NOMO-1 treated with DMSO at 0.1 percent for 48 hours (cell line): ENCODE measurements around the gene MTCH1.

Source experiments
- DNase-seq: peaks from one replicate; lab custom pipeline; 2025; ENCODE audit not compliant: unreplicated experiment; lab: John Stamatoyannopoulos, UW

Gene MTCH1

GRCh38 chr6:37018198-37019064, 32.4 kb upstream of the MTCH1 start:
- DNase-seq, result peak; percentile 91

GRCh38 chr6:37017606-37018197, 31.7 kb upstream of the MTCH1 start:
- DNase-seq, result no peak

GRCh38 chr6:37016995-37017394, 31.0 kb upstream of the MTCH1 start:
- no peak for DNase-seq

- no peak for DNase-seq
These were observed 29.5 kb upstream of the MTCH1 start for GRCh38 chr6:37015532-37015931.

- DNase-seq, result no peak
These were observed 28.7 kb upstream of the MTCH1 start for GRCh38 chr6:37014667-37015066.

GRCh38 chr6:37013516-37014491, 27.8 kb upstream of the MTCH1 start:
- no peak for DNase-seq

- no peak for DNase-seq
These were observed 25.8 kb upstream of the MTCH1 start for GRCh38 chr6:37011656-37012378.

GRCh38 chr6:37010402-37010892, 24.5 kb upstream of the MTCH1 start:
- no peak for DNase-seq

GRCh38 chr6:37008484-37009465, 22.8 kb upstream of the MTCH1 start:
- DNase-seq, result peak; percentile 23

GRCh38 chr6:37007340-37008043, 21.5 kb upstream of the MTCH1 start:
- peak; percentile 92 for DNase-seq

- DNase-seq, result no peak
These were observed 20.9 kb upstream of the MTCH1 start for GRCh38 chr6:37006793-37007339.

- DNase-seq, result peak; percentile 46
These were observed 20.0 kb upstream of the MTCH1 start for GRCh38 chr6:37005827-37006567.

- DNase-seq, result peak; percentile 84
These were observed 19.2 kb upstream of the MTCH1 start, which contains the start of gene FGD2 for GRCh38 chr6:37005061-37005810. FGD2 (plus strand) TSS chr6:37005655; CDS start chr6:37005818, 163 bp downstream.

GRCh38 chr6:37004044-37004980, 18.3 kb upstream of the MTCH1 start:
- DNase-seq, result no peak

GRCh38 chr6:36999751-37000125, 13.7 kb upstream of the MTCH1 start:
- no peak for DNase-seq
